SK-N-MC (cell line): Measurements from ENCODE around the gene FOXP4.

Source experiments
- EZH2 ChIP-seq: fragments of 200-600 bp; sonication (generic); IDR thresholded peaks from one replicate; pipeline ENCODE4 v1.6.1; 2017; ENCODE audit warnings: antibody characterized with exemption
- POLR2AphosphoS5 ChIP-seq: IDR thresholded peaks from 2 replicates; pipeline ENCODE4 v1.6.1; 2012; ENCODE audit warnings: mild to moderate bottlenecking, low read depth, low read length, borderline replicate concordance

GRCh38 chr6:41511443-41512060 lies 34.6 kb upstream of the FOXP4 start:
- TF ChIP-seq POLR2AphosphoS5: no peak
- TF ChIP-seq EZH2: no peak
